ENCODE results near the gene FFAR4.

GRCh38 chr10:93600446-93601145 lies 34.1 kb downstream of the FFAR4 start:
- TF ChIP-seq CTCF (conservative IDR thresholded peaks at IDR 0.05; ENCODE audit: low read depth in 2 of 2), result no peak
- no peak for TF ChIP-seq POLR2AphosphoS5 (IDR thresholded peaks at IDR 0.05; ENCODE audit: low read depth)
